H54 (cell line): ENCODE data around the gene AQP2.
A peak's percentile ranks its signal among the peaks of the same experiment; 100 is the strongest.

Experiments used
- DNase-seq: peaks from one replicate; pipeline ENCODE4 v3.0.0; 2011; ENCODE audit warnings: low spot score, mixed read lengths; ENCODE audit not compliant: insufficient read length
- FAIRE-seq: peaks from 3 replicates; lab custom pipeline; 2011; peaks lifted over from hg19 to GRCh38; lab: Jason Lieb, UNC
- POLR2A ChIP-seq: IDR thresholded peaks from 2 replicates; pipeline ENCODE4 v1.6.1; 2011; ENCODE audit warnings: low read depth, mild to moderate bottlenecking, low read length

AQP2 gene

GRCh38 chr12:49924628-49925246, 25.8 kb upstream of the AQP2 start:
- FAIRE-seq (no peak), DNase-seq (no peak)
- TF ChIP-seq POLR2A = no peak

- TF ChIP-seq POLR2A = no peak
- DNase-seq = no peak
- FAIRE-seq = no peak
Measured at GRCh38 chr12:49925433-49926204, 24.9 kb upstream of the AQP2 start.

- no peak for DNase-seq
- no peak for FAIRE-seq
- no peak for TF ChIP-seq POLR2A
Measured at GRCh38 chr12:49928471-49928870, 22.1 kb upstream of the AQP2 start.

GRCh38 chr12:49929581-49929980, 21.0 kb upstream of the AQP2 start:
- FAIRE-seq (no peak), DNase-seq (no peak)

GRCh38 chr12:49930515-49931288, 19.8 kb upstream of the AQP2 start:
- peak; percentile 67 for FAIRE-seq
- no peak for DNase-seq
- TF ChIP-seq POLR2A = no peak

More at GRCh38 chr12:49929581-49929980, 21.0 kb upstream of the AQP2 start:
- TF ChIP-seq POLR2A = no peak

- TF ChIP-seq POLR2A = no peak
- DNase-seq (no peak), FAIRE-seq (no peak)
Measured at GRCh38 chr12:49932023-49932422, 18.5 kb upstream of the AQP2 start.

GRCh38 chr12:49932533-49933130, 17.9 kb upstream of the AQP2 start:
- no peak for TF ChIP-seq POLR2A
- FAIRE-seq (no peak), DNase-seq (no peak)

GRCh38 chr12:49933796-49934195, 16.7 kb upstream of the AQP2 start:
- no peak for TF ChIP-seq POLR2A
- no peak for DNase-seq
- no peak for FAIRE-seq

GRCh38 chr12:49934505-49934904, 16.0 kb upstream of the AQP2 start:
- TF ChIP-seq POLR2A = no peak
- no peak for DNase-seq
- FAIRE-seq = no peak

GRCh38 chr12:49936925-49937324, 13.6 kb upstream of the AQP2 start:
- DNase-seq (no peak), FAIRE-seq (no peak)
- no peak for TF ChIP-seq POLR2A

- no peak for FAIRE-seq
- no peak for TF ChIP-seq POLR2A
- DNase-seq = no peak
Measured at GRCh38 chr12:49937639-49938300, 12.8 kb upstream of the AQP2 start.

GRCh38 chr12:49939307-49939706, 11.2 kb upstream of the AQP2 start:
- FAIRE-seq = no peak
- TF ChIP-seq POLR2A = no peak
- DNase-seq = no peak

- no peak for FAIRE-seq
- no peak for DNase-seq
- no peak for TF ChIP-seq POLR2A
Measured at GRCh38 chr12:49939707-49940106, 10.8 kb upstream of the AQP2 start.
